MG63 (cell line): ENCODE results near the gene CD9. TPM values are rescaled to one million over a fixed set of nuclear protein-coding genes. Genes with fewer than 3 reads are reported as not detected.

Experiments used
- DNase-seq: peaks from one replicate; pipeline ENCODE4 v3.0.0-alpha.2; 2020
- H3K27me3 ChIP-seq: fragments of 250-450 bp; sonication (Bioruptor Pico); 2 replicates; pipeline ENCODE4 v1.5.1; 2020; ENCODE audit warnings: mild to moderate bottlenecking, moderate library complexity
- H3K36me3 ChIP-seq: fragments of 250-450 bp; sonication (Bioruptor Pico); 2 replicates; pipeline ENCODE4 v1.5.1; 2020; ENCODE audit warnings: mild to moderate bottlenecking, moderate library complexity
- H3K4me3 ChIP-seq: fragments of 250-450 bp; sonication (Bioruptor Pico); 2 replicates; pipeline ENCODE4 v1.5.1; 2020; ENCODE audit warnings: mild to moderate bottlenecking, moderate library complexity
- H3K9me3 ChIP-seq: fragments of 250-450 bp; sonication (Bioruptor Pico); 2 replicates; pipeline ENCODE4 v1.5.1; 2020; ENCODE audit warnings: mild to moderate bottlenecking, moderate library complexity
- total RNA-seq: library from RNA; depleted of rRNA; stranded (reverse); fragments of >200 nt; shearing (Covaris generic); gene quantifications from 2 replicates; pipeline ENCODE4 v1.2.3, GENCODE V29; 2014; ENCODE audit warnings: low replicate concordance

The CD9 gene
- total RNA-seq, 1 experiment from 2014 or later, result 98.2 TPM

- Histone ChIP-seq H3K4me3 (no peak overlapping the region), H3K9me3 (no peaks in the 10 kb centered on the region), H3K36me3 (no peaks in the 10 kb centered on the region), H3K27me3 (no peaks in the 10 kb centered on the region)
- DNase-seq, result no peak
Measured at GRCh38 chr12:6272300-6273204, 72.4 kb downstream of the CD9 start.

GRCh38 chr12:6273205-6273540 lies 73.0 kb downstream of the CD9 start:
- DNase-seq, result no peak
- H3K27me3 ChIP-seq, result no peaks in the 10 kb centered on the region
- H3K4me3 ChIP-seq, result no peak overlapping the region
- H3K36me3 ChIP-seq, result no peaks in the 10 kb centered on the region
- no peaks in the 10 kb centered on the region for H3K9me3 ChIP-seq

GRCh38 chr12:6273541-6274230 lies 73.5 kb downstream of the CD9 start:
- Histone ChIP-seq H3K4me3 (no peak overlapping the region), H3K36me3 (no peaks in the 10 kb centered on the region), H3K27me3 (no peaks in the 10 kb centered on the region), H3K9me3 (no peaks in the 10 kb centered on the region)
- DNase-seq, result no peak

- no peaks in the 10 kb centered on the region for H3K27me3 ChIP-seq
- H3K36me3 ChIP-seq, result no peaks in the 10 kb centered on the region
- H3K9me3 ChIP-seq, result no peaks in the 10 kb centered on the region
- H3K4me3 ChIP-seq, result no peak overlapping the region
- no peak for DNase-seq
Measured at GRCh38 chr12:6274231-6275221, 74.3 kb downstream of the CD9 start.

- H3K4me3 ChIP-seq, result no peak overlapping the region
- no peak for DNase-seq
Measured at GRCh38 chr12:6275928-6276887, 76.0 kb downstream of the CD9 start.

GRCh38 chr12:6276956-6277620 lies 76.9 kb downstream of the CD9 start:
- no peak for DNase-seq
- Histone ChIP-seq H3K9me3 (no peaks in the 10 kb centered on the region), H3K36me3 (no peaks in the 10 kb centered on the region), H3K4me3 (no peak overlapping the region), H3K27me3 (no peaks in the 10 kb centered on the region)

More at GRCh38 chr12:6275928-6276887, 76.0 kb downstream of the CD9 start:
- H3K27me3 ChIP-seq, result no peaks in the 10 kb centered on the region
- no peaks in the 10 kb centered on the region for H3K36me3 ChIP-seq
- H3K9me3 ChIP-seq, result no peaks in the 10 kb centered on the region

GRCh38 chr12:6277982-6278438 lies 77.8 kb downstream of the CD9 start:
- no peak for DNase-seq
- H3K9me3 ChIP-seq, result no peaks in the 10 kb centered on the region
- H3K4me3 ChIP-seq, result peak overlapping the region; percentile 37
- no peaks in the 10 kb centered on the region for H3K27me3 ChIP-seq
- H3K36me3 ChIP-seq, result no peaks in the 10 kb centered on the region

GRCh38 chr12:6278439-6279255 lies 78.4 kb downstream of the CD9 start:
- H3K36me3 ChIP-seq, result no peaks in the 10 kb centered on the region
- no peaks in the 10 kb centered on the region for H3K9me3 ChIP-seq
- peak; percentile 90 for DNase-seq
- no peaks in the 10 kb centered on the region for H3K27me3 ChIP-seq
- H3K4me3 ChIP-seq, result peak overlapping the region; percentile 37

GRCh38 chr12:6279256-6279628 lies 79.0 kb downstream of the CD9 start:
- no peaks in the 10 kb centered on the region for H3K27me3 ChIP-seq
- H3K36me3 ChIP-seq, result no peaks in the 10 kb centered on the region
- no peaks in the 10 kb centered on the region for H3K9me3 ChIP-seq
- no peak overlapping the region for H3K4me3 ChIP-seq
- no peak for DNase-seq

- H3K36me3 ChIP-seq, result no peaks in the 10 kb centered on the region
- peak; percentile 27 for DNase-seq
- no peak overlapping the region for H3K4me3 ChIP-seq
- H3K27me3 ChIP-seq, result no peaks in the 10 kb centered on the region
- no peaks in the 10 kb centered on the region for H3K9me3 ChIP-seq
Measured at GRCh38 chr12:6279631-6280030, 79.4 kb downstream of the CD9 start.

GRCh38 chr12:6280053-6280469 lies 79.9 kb downstream of the CD9 start:
- peak; percentile 92 for DNase-seq

GRCh38 chr12:6280672-6281071 lies 80.5 kb downstream of the CD9 start:
- Histone ChIP-seq H3K27me3 (no peaks in the 10 kb centered on the region), H3K4me3 (no peak overlapping the region), H3K36me3 (no peaks in the 10 kb centered on the region), H3K9me3 (no peaks in the 10 kb centered on the region)
- no peak for DNase-seq

More at GRCh38 chr12:6280053-6280469, 79.9 kb downstream of the CD9 start:
- no peaks in the 10 kb centered on the region for H3K27me3 ChIP-seq
- no peak overlapping the region for H3K4me3 ChIP-seq
- H3K9me3 ChIP-seq, result no peaks in the 10 kb centered on the region
- no peaks in the 10 kb centered on the region for H3K36me3 ChIP-seq

- no peaks in the 10 kb centered on the region for H3K36me3 ChIP-seq
- no peak overlapping the region for H3K4me3 ChIP-seq
- no peaks in the 10 kb centered on the region for H3K27me3 ChIP-seq
- H3K9me3 ChIP-seq, result no peaks in the 10 kb centered on the region
- DNase-seq, result no peak
Measured at GRCh38 chr12:6281081-6281809, 81.0 kb downstream of the CD9 start.

GRCh38 chr12:6282453-6282840 lies 82.2 kb downstream of the CD9 start:
- H3K27me3 ChIP-seq, result no peaks in the 10 kb centered on the region
- H3K4me3 ChIP-seq, result no peak overlapping the region
- no peaks in the 10 kb centered on the region for H3K36me3 ChIP-seq
- no peak for DNase-seq
- no peaks in the 10 kb centered on the region; the same call in 1 of the 2 replicates for H3K9me3 ChIP-seq
